Activated naive CD4-positive, alpha-beta T cell treated with anti-CD3 and anti-CD28 coated beads, Interleukin-2, amount 50 U/mL, for 72 hours (primary cell): ENCODE results near the gene PDGFC. TPM values are rescaled to one million over a fixed set of nuclear protein-coding genes. Genes with fewer than 3 reads are reported as not detected.

Source experiments
- ATAC-seq, 2 donors: fragments of 150-1000 bp; cut with Tn5 transposase; 2 replicates each; pipeline ENCODE4 v1.10.0; 2021; ENCODE audit warnings: mild to moderate bottlenecking in 2 of 2, moderate library complexity in 2 of 2
- DNase-seq, 2 donors: peaks; one replicate each; pipeline ENCODE4 v3.0.0; 2021 to 2022; ENCODE audit warnings: low spot score in 2 of 2
- H3K27ac Mint-ChIP-seq, 2 donors: one replicate each; pipeline ENCODE4 v1.8.0; 2022; ENCODE audit warnings: mild to moderate bottlenecking in 2 of 2, mixed read lengths in 2 of 2
- H3K36me3 Mint-ChIP-seq, 2 donors: one replicate each; pipeline ENCODE4 v1.8.0; 2022; ENCODE audit warnings: mixed read lengths in 2 of 2
- H3K9me3 Mint-ChIP-seq, 2 donors: one replicate each; pipeline ENCODE4 v1.8.0; 2022; ENCODE audit warnings: mixed read lengths in 2 of 2
- total RNA-seq, 2 donors: library from RNA; stranded (reverse); gene quantifications; one replicate each; pipeline ENCODE4 v1.2.3, GENCODE V29; 2022

The PDGFC gene
- total RNA-seq, 2 donors from 2014 or later: not detected

- no peak for ATAC-seq
- no peak overlapping the region for H3K27ac Mint-ChIP-seq
- DNase-seq: no peak
- no peaks in the 10 kb centered on the region for H3K36me3 Mint-ChIP-seq
- H3K9me3 Mint-ChIP-seq: peaks cover 0 to 8% of the 10 kb centered on the region in 2 donors
These were observed 106.1 kb downstream of the PDGFC start for GRCh38 chr4:156865451-156865850.

- ATAC-seq (no peak), DNase-seq (no peak)
- Mint-ChIP-seq H3K36me3 (no peaks in the 10 kb centered on the region), H3K27ac (no peak overlapping the region), H3K9me3 (peaks cover 0 to 4% of the 10 kb centered on the region in 2 donors)
These were observed 113.5 kb downstream of the PDGFC start for GRCh38 chr4:156858071-156858470.

- DNase-seq (no peak), ATAC-seq (no peak)
- Mint-ChIP-seq H3K36me3 (peaks cover 0 to 4% of the 10 kb centered on the region in 2 donors), H3K27ac (no peak overlapping the region), H3K9me3 (peaks cover 34 to 38% of the 10 kb centered on the region in 2 donors)
These were observed 132.8 kb downstream of the PDGFC start for GRCh38 chr4:156838761-156839160.

- H3K36me3 Mint-ChIP-seq: peaks cover 0 to 4% of the 10 kb centered on the region in 2 donors
- H3K27ac Mint-ChIP-seq: no peak overlapping the region
- no peak for ATAC-seq
- DNase-seq: no peak
- H3K9me3 Mint-ChIP-seq: peaks cover 29 to 35% of the 10 kb centered on the region in 2 donors
These were observed 133.8 kb downstream of the PDGFC start for GRCh38 chr4:156837625-156838345.

GRCh38 chr4:156832886-156833285 lies 138.7 kb downstream of the PDGFC start:
- DNase-seq (no peak), ATAC-seq (no peak)
- H3K36me3 Mint-ChIP-seq: no peaks in the 10 kb centered on the region
- H3K9me3 Mint-ChIP-seq: peaks cover 10 to 13% of the 10 kb centered on the region in 2 donors
- no peak overlapping the region for H3K27ac Mint-ChIP-seq

GRCh38 chr4:156830351-156830750 lies 141.2 kb downstream of the PDGFC start:
- H3K27ac Mint-ChIP-seq: no peak overlapping the region
- H3K9me3 Mint-ChIP-seq: peaks cover 7 to 8% of the 10 kb centered on the region in 2 donors
- ATAC-seq (no peak), DNase-seq (no peak)
- no peaks in the 10 kb centered on the region for H3K36me3 Mint-ChIP-seq

GRCh38 chr4:156829201-156829873 lies 142.3 kb downstream of the PDGFC start:
- DNase-seq: no peak
- Mint-ChIP-seq H3K9me3 (peaks cover 5 to 6% of the 10 kb centered on the region in 2 donors), H3K36me3 (no peaks in the 10 kb centered on the region), H3K27ac (no peak overlapping the region)
- ATAC-seq: no peak

- ATAC-seq (no peak), DNase-seq (no peak)
- Mint-ChIP-seq H3K36me3 (no peaks in the 10 kb centered on the region), H3K9me3 (no peaks in the 10 kb centered on the region), H3K27ac (no peak overlapping the region)
These were observed 144.1 kb downstream of the PDGFC start for GRCh38 chr4:156827519-156827918.

GRCh38 chr4:156825074-156825473 lies 146.5 kb downstream of the PDGFC start:
- H3K9me3 Mint-ChIP-seq: no peaks in the 10 kb centered on the region
- no peak for ATAC-seq
- no peaks in the 10 kb centered on the region for H3K36me3 Mint-ChIP-seq
- H3K27ac Mint-ChIP-seq: no peak overlapping the region
- no peak for DNase-seq

- Mint-ChIP-seq H3K9me3 (peaks cover 2 to 3% of the 10 kb centered on the region in 2 donors), H3K27ac (no peak overlapping the region), H3K36me3 (no peaks in the 10 kb centered on the region)
- ATAC-seq (no peak), DNase-seq (no peak)
These were observed 147.0 kb downstream of the PDGFC start for GRCh38 chr4:156824451-156825060.

- DNase-seq: no peak
- H3K36me3 Mint-ChIP-seq: no peaks in the 10 kb centered on the region
- peaks cover 4% of the 10 kb centered on the region in 2 donors for H3K9me3 Mint-ChIP-seq
- H3K27ac Mint-ChIP-seq: no peak overlapping the region
- no peak for ATAC-seq
These were observed 150.7 kb downstream of the PDGFC start for GRCh38 chr4:156820931-156821330.

GRCh38 chr4:156816360-156816755 lies 155.2 kb downstream of the PDGFC start:
- Mint-ChIP-seq H3K27ac (no peak overlapping the region), H3K36me3 (no peaks in the 10 kb centered on the region), H3K9me3 (peaks cover 8 to 12% of the 10 kb centered on the region in 2 donors)
- ATAC-seq (no peak), DNase-seq (no peak)

GRCh38 chr4:156815717-156816359 lies 155.8 kb downstream of the PDGFC start:
- no peak for ATAC-seq
- DNase-seq: no peak
- Mint-ChIP-seq H3K36me3 (no peaks in the 10 kb centered on the region), H3K9me3 (peaks cover 8 to 12% of the 10 kb centered on the region in 2 donors), H3K27ac (no peak overlapping the region)

GRCh38 chr4:156811963-156812362 lies 159.6 kb downstream of the PDGFC start:
- Mint-ChIP-seq H3K9me3 (peaks cover 7 to 8% of the 10 kb centered on the region in 2 donors), H3K36me3 (no peaks in the 10 kb centered on the region), H3K27ac (no peak overlapping the region)
- DNase-seq: no peak
- ATAC-seq: no peak

GRCh38 chr4:156811286-156811685 lies 160.3 kb downstream of the PDGFC start:
- ATAC-seq: no peak
- Mint-ChIP-seq H3K27ac (no peak overlapping the region), H3K9me3 (peaks cover 7 to 8% of the 10 kb centered on the region in 2 donors), H3K36me3 (no peaks in the 10 kb centered on the region)
- DNase-seq: no peak

GRCh38 chr4:156805696-156806095 lies 165.9 kb downstream of the PDGFC start:
- no peak for ATAC-seq
- Mint-ChIP-seq H3K9me3 (peaks cover 3 to 10% of the 10 kb centered on the region in 2 donors), H3K36me3 (no peaks in the 10 kb centered on the region), H3K27ac (no peak overlapping the region)
- DNase-seq: no peak

- ATAC-seq: no peak
- no peak overlapping the region for H3K27ac Mint-ChIP-seq
- H3K36me3 Mint-ChIP-seq: no peaks in the 10 kb centered on the region
- DNase-seq: no peak
- H3K9me3 Mint-ChIP-seq: peaks cover 0 to 10% of the 10 kb centered on the region in 2 donors
These were observed 168.5 kb downstream of the PDGFC start for GRCh38 chr4:156803056-156803455.
